Hematopoietic multipotent progenitor cell treated with erythropoietin and hydrocortisone succinate and interleukin-3 and kit ligand, for 6 days (in vitro differentiated cells): ENCODE data around the gene E4F1.
"Not testable (repeated sequence)": the region's sequence is repeated elsewhere in the genome, so short reads cannot be mapped to it uniquely, and the experiment has no call there.

Experiments
- DNase-seq: peaks from one replicate; pipeline ENCODE4 v3.0.0-alpha.2; 2015

E4F1 gene

GRCh38 chr16:2244926-2245795, 21.8 kb downstream of the E4F1 start:
- DNase-seq: no peak

GRCh38 chr16:2246301-2246885, 23.0 kb downstream of the E4F1 start:
- DNase-seq: no peak

GRCh38 chr16:2250652-2251295, 27.4 kb downstream of the E4F1 start:
- DNase-seq: peak; percentile 56

DNA sequence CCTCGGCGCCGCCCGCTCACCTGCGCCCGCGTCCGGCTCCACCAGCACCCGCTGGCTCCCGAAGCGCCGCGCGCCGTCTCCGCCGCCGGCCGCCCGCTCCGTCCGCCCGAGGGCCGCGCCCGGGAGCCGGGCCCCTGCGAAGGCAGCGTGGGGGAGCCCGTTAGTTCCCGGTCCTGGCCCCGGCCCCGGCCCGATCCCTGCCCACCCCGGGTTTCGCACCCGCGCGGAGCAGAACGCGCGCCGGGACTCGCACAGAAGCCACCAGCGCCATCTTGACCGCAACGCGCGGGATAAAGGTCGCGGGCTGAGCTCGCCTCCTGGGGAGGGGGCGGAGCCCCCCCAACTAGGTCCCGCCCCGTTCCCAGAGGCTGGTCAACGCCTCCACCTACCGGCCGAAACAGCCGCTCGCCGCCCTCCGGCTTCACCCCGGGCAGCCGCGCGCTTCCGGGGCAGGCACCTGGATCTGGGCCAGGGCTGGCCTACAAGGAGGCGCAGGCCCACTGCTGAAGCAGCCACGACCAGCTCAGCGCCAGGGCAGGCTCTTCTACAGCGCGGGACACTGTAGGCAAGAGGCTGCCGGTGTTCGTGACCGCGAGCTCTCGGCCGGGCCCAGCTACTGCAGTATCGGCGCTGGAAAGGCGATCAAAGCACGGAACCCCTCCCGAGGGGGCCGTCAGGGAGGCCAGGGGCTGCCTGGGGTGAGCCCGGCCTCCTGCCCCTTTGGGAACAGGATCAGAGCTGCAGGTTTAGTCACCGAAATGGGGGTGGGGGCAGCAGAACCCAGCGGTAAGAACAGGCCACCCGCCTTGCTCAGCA, 28.1 kb downstream of the E4F1 start, which contains the start of gene ECI1:
TSS of gene ECI1 (minus strand) at position 292 of the 816 bp plus-strand sequence. CDS start at position 271, 21 bp downstream.
- peak; percentile 97 for DNase-seq

DNA sequence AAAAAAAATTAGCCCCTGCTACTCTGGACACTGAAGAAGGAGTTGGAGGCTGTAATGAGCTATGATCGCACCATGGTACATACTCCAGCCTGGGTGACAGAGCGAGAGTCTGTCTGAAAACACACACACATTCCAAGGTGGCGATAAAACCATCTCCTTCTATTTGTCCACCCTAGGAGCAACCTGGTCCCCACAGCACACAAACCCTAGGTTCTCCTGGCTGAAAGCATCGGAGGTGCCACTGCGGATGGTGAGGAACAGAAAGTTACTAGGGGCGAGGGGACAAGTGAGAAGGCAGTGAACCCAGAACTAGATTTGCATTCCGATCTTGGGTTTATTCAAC, 29.4 kb downstream of the E4F1 start:
- no peak for DNase-seq

DNA sequence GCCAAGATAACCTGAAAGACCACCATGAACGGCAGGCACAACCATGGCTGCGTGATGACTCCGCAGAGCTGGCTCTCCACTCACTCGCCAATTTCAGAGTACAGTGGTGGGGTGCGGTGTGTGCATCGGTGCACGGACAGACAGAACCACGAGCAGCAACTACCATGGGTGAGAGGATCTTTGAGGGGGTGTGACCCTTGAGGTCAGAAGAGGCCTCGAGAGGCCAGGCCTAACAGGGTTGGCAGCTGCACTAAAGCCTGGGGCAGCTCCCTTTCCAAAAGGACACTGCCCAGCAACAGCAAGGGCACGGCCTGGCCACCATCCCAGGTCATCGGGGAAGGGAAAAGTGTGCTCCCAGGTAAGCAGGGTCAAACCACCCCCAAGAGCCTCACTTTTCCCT, 29.9 kb downstream of the E4F1 start:
- no peak for DNase-seq

- no peak for DNase-seq
These were observed 33.2 kb downstream of the E4F1 start for GRCh38 chr16:2256531-2257140.

GRCh38 chr16:2257726-2258125, 34.3 kb downstream of the E4F1 start:
- DNase-seq: no peak

- DNase-seq: not testable (repeated sequence)
These were observed 35.1 kb downstream of the E4F1 start for GRCh38 chr16:2258530-2258929.

GRCh38 chr16:2260250-2260649, 36.9 kb downstream of the E4F1 start:
- DNase-seq: no peak

GRCh38 chr16:2263026-2263425, 39.6 kb downstream of the E4F1 start:
- not testable (repeated sequence) for DNase-seq

DNA sequence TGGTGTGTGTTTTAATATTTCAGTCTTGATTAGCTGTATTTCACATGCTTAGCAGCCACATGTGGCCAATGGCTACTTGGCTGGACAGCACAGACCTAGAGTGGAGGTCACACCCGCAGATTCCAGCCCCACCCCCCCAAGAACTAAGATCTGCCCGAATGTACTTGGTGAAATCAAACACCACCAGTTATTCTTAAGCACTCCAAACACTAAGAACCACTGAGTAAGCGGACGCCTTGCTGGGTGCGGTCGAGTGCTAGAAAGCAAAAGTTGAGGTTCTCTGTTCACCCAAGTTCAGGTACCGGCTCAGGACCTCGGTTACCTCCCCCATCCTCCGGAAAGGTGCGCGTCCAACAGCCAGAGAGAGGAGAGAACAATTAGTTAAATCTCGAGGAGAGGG, 43.5 kb downstream of the E4F1 start:
- DNase-seq: peak; percentile 41

DNA sequence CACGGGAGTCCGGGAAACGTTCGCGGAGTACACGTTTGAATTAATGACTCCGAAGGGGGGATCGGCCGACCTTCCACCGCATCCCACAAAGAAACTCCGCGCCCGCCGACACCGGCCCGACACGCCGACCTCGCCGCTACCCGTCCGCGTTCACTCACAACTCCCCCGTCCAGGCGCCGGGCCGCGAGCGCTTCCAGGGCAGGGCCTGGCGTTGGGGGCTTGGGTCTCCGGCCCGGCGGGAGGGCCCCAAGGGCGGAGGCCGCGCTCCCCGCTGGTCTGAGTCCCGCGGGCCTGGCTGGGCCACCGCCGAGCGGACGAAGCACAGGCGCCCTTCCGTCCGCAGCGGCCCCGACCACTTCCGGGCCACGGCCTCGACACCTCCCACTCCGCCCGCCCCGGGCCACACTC, 44.1 kb downstream of the E4F1 start:
- DNase-seq: not testable (repeated sequence)

GRCh38 chr16:2267913-2268666, 44.7 kb downstream of the E4F1 start, which contains the start of gene RNPS1:
RNPS1 (minus strand) TSS chr16:2268126; CDS start chr16:2264643, 3,483 bp downstream.
- DNase-seq: peak; percentile 95

DNA sequence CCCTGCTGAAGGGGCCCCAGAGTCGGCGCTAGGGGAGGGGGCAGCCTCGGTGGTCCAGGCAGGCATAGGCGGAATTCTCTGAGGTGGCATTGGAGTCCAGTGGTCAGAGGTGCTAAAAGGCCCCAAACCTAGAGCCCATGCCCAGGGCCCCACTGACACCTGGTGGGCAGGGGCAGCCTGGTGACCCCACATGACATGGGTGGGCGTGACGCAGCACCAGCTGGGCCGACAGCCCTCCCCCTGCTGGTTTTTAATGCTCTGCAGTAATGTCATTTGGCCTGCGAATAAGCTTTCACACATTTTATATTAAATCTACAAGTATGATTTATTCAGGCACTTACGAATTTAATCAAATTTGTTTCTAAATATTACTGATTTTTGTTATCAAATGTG, 46.7 kb downstream of the E4F1 start:
- DNase-seq: no peak

GRCh38 chr16:2270588-2271470, 47.4 kb downstream of the E4F1 start:
- DNase-seq: no peak

- DNase-seq: no peak
These were observed 48.6 kb downstream of the E4F1 start for GRCh38 chr16:2271848-2272461.

GRCh38 chr16:2273484-2273883, 50.1 kb downstream of the E4F1 start:
- no peak for DNase-seq

DNA sequence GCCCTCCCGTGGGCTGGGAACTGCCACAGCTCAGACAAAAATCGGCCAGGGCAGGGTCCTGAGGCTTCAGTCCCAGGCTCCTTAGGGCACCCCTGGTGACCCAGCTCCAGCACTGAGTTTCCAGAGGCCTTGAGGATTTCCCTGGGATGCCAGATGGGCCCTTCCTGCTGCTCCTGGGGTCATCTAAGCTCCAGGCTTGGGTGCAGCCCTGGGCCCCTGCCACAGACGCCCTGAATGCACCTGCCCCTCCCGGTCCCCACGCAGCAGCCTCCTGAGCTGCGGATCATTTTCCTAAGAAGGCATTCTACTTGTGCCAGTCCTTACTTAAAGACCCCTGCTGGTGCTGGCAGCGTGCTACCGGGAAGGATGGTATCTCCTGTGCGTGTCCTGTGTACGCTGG, 50.5 kb downstream of the E4F1 start:
- no peak for DNase-seq
